Upper lobe of left lung (tissue), 6 donors: ENCODE data around the gene CCL18. TPM values are rescaled to one million over a fixed set of nuclear protein-coding genes. Genes with fewer than 3 reads are reported as not detected.
"Not testable (repeated sequence)": the region's sequence is repeated elsewhere in the genome, so short reads cannot be mapped to it uniquely, and the experiment has no call there.

Experiments
- ATAC-seq, 2 donors: fragments of 200-7000 bp; cut with Tn5 transposase; one replicate each; pipeline ENCODE4 v1.9.1; 2022; ENCODE audit warnings: mild to moderate bottlenecking in 2 of 2, moderate library complexity in 2 of 2; ENCODE audit not compliant: low FRiP score in 2 of 2
- DNase-seq, 2 donors: peaks; one replicate each; pipeline ENCODE4 v3.0.0-alpha.2; 2019 to 2020
- H3K27ac ChIP-seq, 4 donors: fragments of 200-600 bp; sonication (generic); one replicate each; pipeline ENCODE4 v1.5.1; 2016 to 2019
- H3K27me3 ChIP-seq, 4 donors: fragments of 200-600 bp; sonication (generic); one replicate each; pipeline ENCODE4 v1.5.1; 2017 to 2019
- H3K36me3 ChIP-seq, 4 donors: fragments of 200-600 bp; sonication (generic); one replicate each; pipeline ENCODE4 v1.5.1; 2016 to 2019
- H3K4me1 ChIP-seq, 4 donors: fragments of 200-600 bp; sonication (generic); one replicate each; pipeline ENCODE4 v1.5.1; 2018 to 2019
- H3K4me3 ChIP-seq, 4 donors: fragments of 200-600 bp; sonication (generic); one replicate each; pipeline ENCODE4 v1.5.1; 2017 to 2019; ENCODE audit warnings: mild to moderate bottlenecking in 2 of 4, moderate library complexity in 1 of 4
- H3K9me3 ChIP-seq, 4 donors: fragments of 200-600 bp; sonication (generic); one replicate each; pipeline ENCODE4 v1.5.1; 2018 to 2019
- CTCF ChIP-seq, 6 experiments: fragments of 450-650 bp in 4 of 6; fragments of 200-600 bp in 2 of 6; sonication (generic) in 2 of 6; IDR thresholded peaks; one replicate each; pipeline ENCODE4 v1.5.1; 2016 to 2019; ENCODE audit warnings: antibody characterized with exemption in 6 of 6
- EP300 ChIP-seq, 4 donors: sonication (generic); formaldehyde crosslinking; IDR thresholded peaks; one replicate each; pipeline ENCODE4 v1.5.1; 2017; ENCODE audit warnings: antibody characterized with exemption in 4 of 4, control low read depth in 2 of 4
- POLR2A ChIP-seq, 4 donors: fragments of 450-650 bp; IDR thresholded peaks; one replicate each; pipeline ENCODE4 v1.5.1; 2016 to 2017; ENCODE audit warnings: antibody characterized with exemption in 4 of 4, mild to moderate bottlenecking in 2 of 4
- POLR2AphosphoS5 ChIP-seq, 2 donors: sonication (generic); formaldehyde crosslinking; IDR thresholded peaks; one replicate each; pipeline ENCODE4 v1.5.1; 2017; ENCODE audit warnings: antibody characterized with exemption in 2 of 2
- WGBS, 2 donors: methylation state at CpG; one replicate each; pipeline ENCODE4 v1.1.5; 2017 to 2018; 5-methylcytosine and 5-hydroxymethylcytosine counted together
- small RNA-seq, 4 donors: library from RNA; depleted of rRNA; stranded (forward); fragments of <200 nt; gene quantifications; one replicate each; pipeline ENCODE3, GENCODE V24; 2016
- total RNA-seq, 6 donors: library from RNA; depleted of rRNA in 4 of 6; stranded (reverse); fragments of >200 nt in 4 of 6; gene quantifications; one replicate each; pipeline versions ENCODE4 v1.1.0 to v1.2.1, GENCODE V29; 2016 to 2021
- donor health status: DM: no; HTN: no; CAD: no; lungs with moderate emphysema.
- donor health status: DM: no; HTN: yes; CAD: no; lungs with severe emphysema.

CCL18 gene
- total RNA-seq, 6 donors from 2014 or later = 50.3 to 250 (median 169) TPM

- no peak for DNase-seq
Measured at GRCh38 chr17:36118477-36119353, 54.6 kb downstream of the CCL18 start.

DNA sequence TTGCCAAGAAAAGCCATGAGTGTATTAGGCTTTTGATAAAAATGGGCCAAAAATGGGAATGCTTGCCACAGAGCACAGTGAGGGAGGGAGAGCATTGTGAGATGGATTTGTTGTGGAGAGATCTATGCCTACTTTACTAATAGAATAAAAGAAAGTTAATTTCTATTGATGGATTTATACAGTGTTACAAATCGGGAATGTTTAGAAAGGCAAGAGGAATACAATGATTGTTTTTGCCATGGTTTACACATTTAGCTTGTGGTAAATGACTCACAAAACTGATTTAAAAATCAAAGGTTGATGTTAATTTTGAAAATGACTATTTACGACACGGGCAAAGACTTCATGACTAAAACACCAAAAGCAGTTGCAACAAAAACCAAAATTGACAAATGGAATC lies 56.1 kb downstream of the CCL18 start:
- peaks cover 0 to 6% (median 4%) of the 10 kb centered on the region in 4 donors for H3K9me3 ChIP-seq
- H3K27me3 ChIP-seq = no peaks in the 10 kb centered on the region
- no peak for ATAC-seq
- no peak for DNase-seq
- no peak overlapping the region for H3K4me3 ChIP-seq
- WGBS, 2 donors = 73% methylated on average over 3 of the region's 3 CpGs
- TF ChIP-seq CTCF (IDR thresholded peaks at IDR 0.05) (no peak), POLR2AphosphoS5 (IDR thresholded peaks at IDR 0.05) (no peak)
- no peak overlapping the region for H3K27ac ChIP-seq
- H3K4me1 ChIP-seq = no peaks in the 10 kb centered on the region
- H3K36me3 ChIP-seq = no peaks in the 10 kb centered on the region

More at GRCh38 chr17:36118477-36119353, 54.6 kb downstream of the CCL18 start:
- Histone ChIP-seq H3K27me3 (no peaks in the 10 kb centered on the region), H3K36me3 (no peaks in the 10 kb centered on the region), H3K4me3 (no peak overlapping the region), H3K4me1 (no peaks in the 10 kb centered on the region), H3K27ac (no peak overlapping the region), H3K9me3 (no peaks in the 10 kb centered on the region)
- WGBS, 2 donors = 90 to 94% methylated on average over 12 of the region's 12 CpGs
- TF ChIP-seq POLR2AphosphoS5 (IDR thresholded peaks at IDR 0.05) (no peak), CTCF (IDR thresholded peaks at IDR 0.05) (no peak), POLR2A (IDR thresholded peaks at IDR 0.05) (no peak), EP300 (IDR thresholded peaks at IDR 0.05) (no peak)
- peak in 1 of 2 donors; percentile 19 for ATAC-seq

GRCh38 chr17:36121099-36121498 lies 57.0 kb downstream of the CCL18 start:
- not testable (repeated sequence) for H3K27me3 ChIP-seq, H3K36me3 ChIP-seq, H3K4me3 ChIP-seq, ATAC-seq, H3K4me1 ChIP-seq, H3K27ac ChIP-seq, DNase-seq
- 64 to 76% methylated on average over 6 of the region's 6 CpGs for WGBS, 2 donors
- H3K9me3 ChIP-seq = peaks cover 0 to 15% (median 13%) of the 10 kb centered on the region in 4 donors

Small RNA genes within 50 kb of the gene (small RNA-seq; reads per million reads assigned to genes)
- gene RN7SL301P = 0 reads per million in 4 donors

Other genes with a start within 250 kb of the CCL18 start
- gene HEATR9, start 195.4 kb upstream of the CCL18 start, total RNA-seq = under 1 TPM in 2 of 6 donors, not detected in 4; 0.13 to 0.30 TPM
- gene CCL5, start 183.9 kb upstream of the CCL18 start, total RNA-seq = 10 to 100 TPM; 11.5 to 17.6 (median 15.3) TPM
- not detected for gene RDM1, start 133.5 kb upstream of the CCL18 start, total RNA-seq
- not detected for gene LYZL6, start 120.6 kb upstream of the CCL18 start, total RNA-seq
- gene CCL16, start 82.8 kb upstream of the CCL18 start, total RNA-seq = under 1 TPM in 2 of 6 donors, not detected in 4; 0.20 to 0.61 TPM
- 10 to 100 TPM in 2 of 6 donors, 1 to 10 TPM in 4; 1.0 to 90.7 (median 5.6) TPM for gene CCL14, start 77.5 kb upstream of the CCL18 start, total RNA-seq
- gene CCL15, start 62.7 kb upstream of the CCL18 start, total RNA-seq = 1 to 10 TPM in 2 of 6 donors, under 1 TPM in 2, not detected in 2; 0.72 to 2.6 (median 1.4) TPM
- gene CCL23, start 46.3 kb upstream of the CCL18 start, total RNA-seq = 10 to 100 TPM in 4 of 6 donors, 1 to 10 TPM in 1, not detected in 1; 6.9 to 40.0 (median 16.6) TPM
- 10 to 100 TPM in 2 of 6 donors, 1 to 10 TPM in 3, under 1 TPM in 1; 0.55 to 24.9 (median 2.9) TPM for gene CCL3, start 25.9 kb downstream of the CCL18 start, total RNA-seq
- gene CCL4, start 39.6 kb downstream of the CCL18 start, total RNA-seq = 10 to 100 TPM in 4 of 6 donors, 1 to 10 TPM in 2; 5.7 to 24.0 (median 14.1) TPM
- 1 to 10 TPM in 5 of 6 donors, not detected in 1; 3.6 to 8.9 (median 7.0) TPM for gene TBC1D3B, start 112.4 kb downstream of the CCL18 start, total RNA-seq
- 1 to 10 TPM in 2 of 6 donors, under 1 TPM in 1, not detected in 3; 0.54 to 8.4 (median 5.8) TPM for gene CCL3L1, start 132.5 kb downstream of the CCL18 start, total RNA-seq
- gene CCL4L2, start 146.8 kb downstream of the CCL18 start, total RNA-seq = 10 to 100 TPM in 1 of 6 donors, 1 to 10 TPM in 4, not detected in 1; 1.7 to 12.6 (median 3.0) TPM
- 1 to 10 TPM in 2 of 6 donors, not detected in 4; 1.4 TPM for gene TBC1D3I, start 200.3 kb downstream of the CCL18 start, total RNA-seq